OCI-LY7 (cell line): ENCODE results near the gene TSHZ2.

ENCODE experiments used
- CTCF ChIP-seq: fragments of 200-600 bp; sonication (generic); conservative IDR thresholded peaks from 2 replicates; pipeline ENCODE4 v1.5.1; 2014; ENCODE audit warnings: mild to moderate bottlenecking, antibody characterized with exemption, low read length, moderate library complexity, mixed read lengths
- EZH2phosphoT487 ChIP-seq: fragments of 200-600 bp; sonication (generic); IDR thresholded peaks from 2 replicates; pipeline ENCODE4 v1.6.1; 2018; ENCODE audit warnings: low read depth, borderline replicate concordance, mild to moderate bottlenecking, mixed run types, antibody characterized with exemption, low read length, moderate library complexity, mixed read lengths

DNA sequence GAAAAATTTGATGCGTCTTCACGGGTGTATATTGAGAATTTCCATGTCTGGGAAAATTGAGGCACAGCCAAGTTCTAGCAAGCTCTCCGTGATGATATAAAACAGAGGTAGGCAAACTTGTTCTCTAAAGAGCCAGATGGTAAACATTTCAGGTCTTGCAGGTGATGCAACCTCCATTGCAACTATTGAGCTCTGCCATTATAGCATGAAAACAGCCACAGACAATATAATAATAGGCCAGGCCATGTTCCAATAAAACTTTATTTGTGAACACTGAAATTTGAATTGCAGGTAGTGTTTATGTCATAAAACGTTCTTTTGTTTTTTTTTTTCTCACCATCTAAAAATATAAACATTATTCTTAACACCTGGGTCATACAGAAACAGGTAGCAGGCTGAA, 453.3 kb downstream of the TSHZ2 start:
- no peak for TF ChIP-seq CTCF
- TF ChIP-seq EZH2phosphoT487, result no peak
